ENCODE results near the gene NACC2.

The NACC2 gene

GRCh38 chr9:136122425-136123383, 27.6 kb upstream of the NACC2 start:
- Histone ChIP-seq H3K4me3 (ENCODE audit: low read length) (no peak overlapping the region), H2BK15ac (replicated peaks; ENCODE audit: low read depth) (no peak overlapping the region), H3K36me3 (ENCODE audit: control insufficient read depth, insufficient read depth, low read length) (no peaks in the 10 kb centered on the region), H3K27ac (ENCODE audit: low read depth, low read length) (no peak overlapping the region), H4K5ac (ENCODE audit: low read length) (no peak overlapping the region), H3K56ac (ENCODE audit: low read length) (peak overlapping the region; percentile 49), H3K23ac (ENCODE audit: low read length) (peak overlapping the region; percentile 89), H2BK120ac (ENCODE audit: low read depth, low read length) (no peak overlapping the region), H3K79me2 (ENCODE audit: control insufficient read depth, insufficient read depth, low read length) (no peaks in the 10 kb centered on the region), H3K79me1 (ENCODE audit: low read length) (no peaks in the 10 kb centered on the region), H2BK5ac (ENCODE audit: low read length) (no peak overlapping the region), H3K18ac (ENCODE audit: low read length) (no peak overlapping the region), H3K4ac (ENCODE audit: low read depth, low read length) (no peak overlapping the region), H2AK5ac (ENCODE audit: low read length) (no peak overlapping the region), H3K27me3 (ENCODE audit: insufficient read depth, low read length, poor library complexity) (no peaks in the 10 kb centered on the region), H3K4me1 (ENCODE audit: control insufficient read depth, low read depth, low read length) (no peaks in the 10 kb centered on the region), H3K4me2 (ENCODE audit: low read length) (no peak overlapping the region), H4K8ac (ENCODE audit: low read depth, low read length) (no peak overlapping the region), H3K9ac (ENCODE audit: low read length) (no peak overlapping the region)
- DNase-seq = peak; percentile 57
- WGBS (ENCODE audit: extremely low coverage, insufficient coverage, low lambda C conversion rate) = no CpG with 5 or more reads among the region's 45 CpGs

GRCh38 chr9:136121801-136122200, 26.7 kb upstream of the NACC2 start:
- Histone ChIP-seq H3K79me2 (ENCODE audit: control insufficient read depth, insufficient read depth, low read length) (no peaks in the 10 kb centered on the region), H3K23ac (ENCODE audit: low read length) (no peak overlapping the region), H3K27ac (ENCODE audit: low read depth, low read length) (no peak overlapping the region), H3K4me3 (ENCODE audit: low read length) (no peak overlapping the region), H3K56ac (ENCODE audit: low read length) (no peak overlapping the region), H4K5ac (ENCODE audit: low read length) (no peak overlapping the region), H3K4me2 (ENCODE audit: low read length) (no peak overlapping the region), H3K27me3 (ENCODE audit: insufficient read depth, low read length, poor library complexity) (no peaks in the 10 kb centered on the region), H3K4ac (ENCODE audit: low read depth, low read length) (no peak overlapping the region), H2AK5ac (ENCODE audit: low read length) (no peak overlapping the region), H2BK120ac (ENCODE audit: low read depth, low read length) (no peak overlapping the region), H2BK5ac (ENCODE audit: low read length) (no peak overlapping the region), H3K36me3 (ENCODE audit: control insufficient read depth, insufficient read depth, low read length) (no peaks in the 10 kb centered on the region), H4K8ac (ENCODE audit: low read depth, low read length) (no peak overlapping the region), H2BK15ac (replicated peaks; ENCODE audit: low read depth) (no peak overlapping the region), H3K79me1 (ENCODE audit: low read length) (peaks cover 8% of the 10 kb centered on the region), H3K4me1 (ENCODE audit: control insufficient read depth, low read depth, low read length) (no peaks in the 10 kb centered on the region), H3K9ac (ENCODE audit: low read length) (no peak overlapping the region), H3K18ac (ENCODE audit: low read length) (no peak overlapping the region)
- WGBS (ENCODE audit: extremely low coverage, insufficient coverage, low lambda C conversion rate) = no CpG with 5 or more reads among the region's 9 CpGs
- DNase-seq = no peak

GRCh38 chr9:136120438-136120844, 25.4 kb upstream of the NACC2 start:
- Histone ChIP-seq H3K36me3 (ENCODE audit: control insufficient read depth, insufficient read depth, low read length) (no peaks in the 10 kb centered on the region), H2AK5ac (ENCODE audit: low read length) (no peak overlapping the region), H3K27ac (ENCODE audit: low read depth, low read length) (no peak overlapping the region), H3K18ac (ENCODE audit: low read length) (no peak overlapping the region), H3K23ac (ENCODE audit: low read length) (no peak overlapping the region), H3K79me1 (ENCODE audit: low read length) (peaks cover 8% of the 10 kb centered on the region), H3K4me2 (ENCODE audit: low read length) (no peak overlapping the region), H2BK15ac (replicated peaks; ENCODE audit: low read depth) (no peak overlapping the region), H3K4me1 (ENCODE audit: control insufficient read depth, low read depth, low read length) (no peaks in the 10 kb centered on the region), H2BK5ac (ENCODE audit: low read length) (no peak overlapping the region), H3K56ac (ENCODE audit: low read length) (no peak overlapping the region), H4K8ac (ENCODE audit: low read depth, low read length) (no peak overlapping the region), H3K4me3 (ENCODE audit: low read length) (no peak overlapping the region), H3K27me3 (ENCODE audit: insufficient read depth, low read length, poor library complexity) (no peaks in the 10 kb centered on the region), H3K4ac (ENCODE audit: low read depth, low read length) (no peak overlapping the region), H3K9ac (ENCODE audit: low read length) (no peak overlapping the region), H3K79me2 (ENCODE audit: control insufficient read depth, insufficient read depth, low read length) (no peaks in the 10 kb centered on the region), H4K5ac (ENCODE audit: low read length) (no peak overlapping the region), H2BK120ac (ENCODE audit: low read depth, low read length) (no peak overlapping the region)
- no CpG with 5 or more reads among the region's 18 CpGs for WGBS (ENCODE audit: extremely low coverage, insufficient coverage, low lambda C conversion rate)
- DNase-seq = no peak

GRCh38 chr9:136119883-136120393, 24.8 kb upstream of the NACC2 start:
- H2BK120ac ChIP-seq (ENCODE audit: low read depth, low read length) = no peak overlapping the region
- no peak overlapping the region for H2BK15ac ChIP-seq (replicated peaks; ENCODE audit: low read depth)
- no peak overlapping the region for H4K5ac ChIP-seq (ENCODE audit: low read length)
- no peak overlapping the region for H2BK5ac ChIP-seq (ENCODE audit: low read length)
- WGBS (ENCODE audit: extremely low coverage, insufficient coverage, low lambda C conversion rate) = no CpG with 5 or more reads among the region's 11 CpGs
- H3K27me3 ChIP-seq (ENCODE audit: insufficient read depth, low read length, poor library complexity) = no peaks in the 10 kb centered on the region
- peaks cover 9% of the 10 kb centered on the region for H3K79me1 ChIP-seq (ENCODE audit: low read length)
- no peak overlapping the region for H4K8ac ChIP-seq (ENCODE audit: low read depth, low read length)
- DNase-seq = no peak
- no peak overlapping the region for H3K4me3 ChIP-seq (ENCODE audit: low read length)
- no peaks in the 10 kb centered on the region for H3K36me3 ChIP-seq (ENCODE audit: control insufficient read depth, insufficient read depth, low read length)
- H2AK5ac ChIP-seq (ENCODE audit: low read length) = no peak overlapping the region
- no peaks in the 10 kb centered on the region for H3K4me1 ChIP-seq (ENCODE audit: control insufficient read depth, low read depth, low read length)
- no peak overlapping the region for H3K27ac ChIP-seq (ENCODE audit: low read depth, low read length)
- H3K18ac ChIP-seq (ENCODE audit: low read length) = no peak overlapping the region
- H3K9ac ChIP-seq (ENCODE audit: low read length) = peak overlapping the region; percentile 93
- peak overlapping the region; percentile 32 for H3K4me2 ChIP-seq (ENCODE audit: low read length)
- H3K79me2 ChIP-seq (ENCODE audit: control insufficient read depth, insufficient read depth, low read length) = no peaks in the 10 kb centered on the region
- peak overlapping the region; percentile 94 for H3K56ac ChIP-seq (ENCODE audit: low read length)
- no peak overlapping the region for H3K4ac ChIP-seq (ENCODE audit: low read depth, low read length)
- peak overlapping the region; percentile 17 for H3K23ac ChIP-seq (ENCODE audit: low read length)

GRCh38 chr9:136119061-136119882, 24.2 kb upstream of the NACC2 start:
- Histone ChIP-seq H3K56ac (ENCODE audit: low read length) (peak overlapping the region; percentile 94), H2BK15ac (replicated peaks; ENCODE audit: low read depth) (no peak overlapping the region), H3K36me3 (ENCODE audit: control insufficient read depth, insufficient read depth, low read length) (no peaks in the 10 kb centered on the region), H3K4me1 (ENCODE audit: control insufficient read depth, low read depth, low read length) (no peaks in the 10 kb centered on the region), H3K4me3 (ENCODE audit: low read length) (peak overlapping the region; percentile 58), H3K9ac (ENCODE audit: low read length) (peak overlapping the region; percentile 93), H3K23ac (ENCODE audit: low read length) (peak overlapping the region; percentile 66), H3K4ac (ENCODE audit: low read depth, low read length) (peak overlapping the region; percentile 92), H2BK120ac (ENCODE audit: low read depth, low read length) (peak overlapping the region; percentile 50), H3K18ac (ENCODE audit: low read length) (peak overlapping the region; percentile 88), H3K79me2 (ENCODE audit: control insufficient read depth, insufficient read depth, low read length) (no peaks in the 10 kb centered on the region), H2AK5ac (ENCODE audit: low read length) (no peak overlapping the region), H3K79me1 (ENCODE audit: low read length) (peaks cover 10% of the 10 kb centered on the region), H4K8ac (ENCODE audit: low read depth, low read length) (peak overlapping the region; percentile 66), H2BK5ac (ENCODE audit: low read length) (peak overlapping the region; percentile 50), H4K5ac (ENCODE audit: low read length) (no peak overlapping the region), H3K27ac (ENCODE audit: low read depth, low read length) (peak overlapping the region; percentile 67), H3K4me2 (ENCODE audit: low read length) (peak overlapping the region; percentile 32), H3K27me3 (ENCODE audit: insufficient read depth, low read length, poor library complexity) (no peaks in the 10 kb centered on the region)
- no CpG with 5 or more reads among the region's 64 CpGs for WGBS (ENCODE audit: extremely low coverage, insufficient coverage, low lambda C conversion rate)
- peak; percentile 77 for DNase-seq

Data from mesendoderm (in vitro differentiated cells).